ENCODE measurements around the gene MNT.

Gene MNT

GRCh38 chr17:2385240-2386210, 15.3 kb downstream of the MNT start:
- Mint-ChIP-seq H3K27me3 (no peaks in the 10 kb centered on the region), H3K36me3 (peaks cover 14% of the 10 kb centered on the region), H3K4me1 (peaks cover 8% of the 10 kb centered on the region), H3K9me3 (no peaks in the 10 kb centered on the region), H3K27ac (no peak overlapping the region), H3K4me3 (no peak overlapping the region)
- ATAC-seq (ENCODE audit: low read depth) (no peak), DNase-seq (ENCODE audit: low spot score in 2 of 2) (no peak)

- no peak overlapping the region for H3K4me3 Mint-ChIP-seq
Observed at GRCh38 chr17:2384439-2385127, 16.3 kb downstream of the MNT start.

GRCh38 chr17:2383628-2384167, 17.2 kb downstream of the MNT start:
- Mint-ChIP-seq H3K4me1 (peaks cover 5% of the 10 kb centered on the region), H3K4me3 (no peak overlapping the region), H3K27ac (peak overlapping the region; percentile 77), H3K9me3 (no peaks in the 10 kb centered on the region), H3K36me3 (peaks cover 11% of the 10 kb centered on the region), H3K27me3 (no peaks in the 10 kb centered on the region)
- ATAC-seq (ENCODE audit: low read depth) (no peak), DNase-seq (ENCODE audit: low spot score in 2 of 2) (no peak)

More at GRCh38 chr17:2384439-2385127, 16.3 kb downstream of the MNT start:
- no peaks in the 10 kb centered on the region for H3K9me3 Mint-ChIP-seq
- no peaks in the 10 kb centered on the region for H3K27me3 Mint-ChIP-seq
- ATAC-seq (ENCODE audit: low read depth) (no peak), DNase-seq (ENCODE audit: low spot score in 2 of 2) (no peak)
- peaks cover 14% of the 10 kb centered on the region for H3K36me3 Mint-ChIP-seq
- peaks cover 6% of the 10 kb centered on the region for H3K4me1 Mint-ChIP-seq
- peak overlapping the region; percentile 77 for H3K27ac Mint-ChIP-seq

- H3K9me3 Mint-ChIP-seq: no peaks in the 10 kb centered on the region
- ATAC-seq (ENCODE audit: low read depth) (no peak), DNase-seq (ENCODE audit: low spot score in 2 of 2) (no peak)
- H3K4me1 Mint-ChIP-seq: no peaks in the 10 kb centered on the region
- no peak overlapping the region for H3K27ac Mint-ChIP-seq
- H3K36me3 Mint-ChIP-seq: peaks cover 7% of the 10 kb centered on the region
- no peaks in the 10 kb centered on the region for H3K27me3 Mint-ChIP-seq
- H3K4me3 Mint-ChIP-seq: no peak overlapping the region
Observed at GRCh38 chr17:2380950-2381649, 19.8 kb downstream of the MNT start.

GRCh38 chr17:2380226-2380922, 20.5 kb downstream of the MNT start:
- Mint-ChIP-seq H3K27ac (no peak overlapping the region), H3K9me3 (no peaks in the 10 kb centered on the region), H3K36me3 (peaks cover 7% of the 10 kb centered on the region), H3K27me3 (no peaks in the 10 kb centered on the region), H3K4me1 (no peaks in the 10 kb centered on the region), H3K4me3 (no peak overlapping the region)
- no peak for DNase-seq (ENCODE audit: low spot score in 2 of 2)
- no peak for ATAC-seq (ENCODE audit: low read depth)

- DNase-seq (ENCODE audit: low spot score in 2 of 2): no peak
- peaks cover 9% of the 10 kb centered on the region for H3K36me3 Mint-ChIP-seq
- H3K9me3 Mint-ChIP-seq: no peaks in the 10 kb centered on the region
- H3K4me1 Mint-ChIP-seq: no peaks in the 10 kb centered on the region
- H3K27ac Mint-ChIP-seq: no peak overlapping the region
- ATAC-seq (ENCODE audit: low read depth): no peak
- no peaks in the 10 kb centered on the region for H3K27me3 Mint-ChIP-seq
- H3K4me3 Mint-ChIP-seq: no peak overlapping the region
Observed at GRCh38 chr17:2379489-2380225, 21.2 kb downstream of the MNT start.

GRCh38 chr17:2378905-2379304, 22.0 kb downstream of the MNT start:
- DNase-seq (ENCODE audit: low spot score in 2 of 2): no peak
- Mint-ChIP-seq H3K9me3 (no peaks in the 10 kb centered on the region), H3K27me3 (no peaks in the 10 kb centered on the region), H3K36me3 (peaks cover 8% of the 10 kb centered on the region), H3K27ac (no peak overlapping the region), H3K4me1 (no peaks in the 10 kb centered on the region), H3K4me3 (no peak overlapping the region)
- no peak for ATAC-seq (ENCODE audit: low read depth)

- H3K9me3 Mint-ChIP-seq: no peaks in the 10 kb centered on the region
- H3K27ac Mint-ChIP-seq: no peak overlapping the region
- no peak for ATAC-seq (ENCODE audit: low read depth)
- H3K4me1 Mint-ChIP-seq: no peaks in the 10 kb centered on the region
- no peak for DNase-seq (ENCODE audit: low spot score in 2 of 2)
- H3K27me3 Mint-ChIP-seq: no peaks in the 10 kb centered on the region
- no peak overlapping the region for H3K4me3 Mint-ChIP-seq
- H3K36me3 Mint-ChIP-seq: peaks cover 8% of the 10 kb centered on the region
Observed at GRCh38 chr17:2377659-2378058, 23.2 kb downstream of the MNT start.

- Mint-ChIP-seq H3K9me3 (no peaks in the 10 kb centered on the region), H3K27ac (no peak overlapping the region), H3K27me3 (no peaks in the 10 kb centered on the region), H3K36me3 (peaks cover 11% of the 10 kb centered on the region), H3K4me3 (no peak overlapping the region), H3K4me1 (no peaks in the 10 kb centered on the region)
- ATAC-seq (ENCODE audit: low read depth): no peak
- no peak for DNase-seq (ENCODE audit: low spot score in 2 of 2)
Observed at GRCh38 chr17:2376107-2376506, 24.8 kb downstream of the MNT start.

GRCh38 chr17:2375406-2375805, 25.5 kb downstream of the MNT start:
- H3K27me3 Mint-ChIP-seq: no peaks in the 10 kb centered on the region

GRCh38 chr17:2374549-2375285, 26.1 kb downstream of the MNT start:
- peak overlapping the region; percentile 53 for H3K27ac Mint-ChIP-seq
- H3K27me3 Mint-ChIP-seq: no peaks in the 10 kb centered on the region
- no peak for DNase-seq (ENCODE audit: low spot score in 2 of 2)
- H3K36me3 Mint-ChIP-seq: peaks cover 11% of the 10 kb centered on the region
- no peak for ATAC-seq (ENCODE audit: low read depth)
- no peaks in the 10 kb centered on the region for H3K9me3 Mint-ChIP-seq
- H3K4me1 Mint-ChIP-seq: no peaks in the 10 kb centered on the region
- no peak overlapping the region for H3K4me3 Mint-ChIP-seq

More at GRCh38 chr17:2375406-2375805, 25.5 kb downstream of the MNT start:
- Mint-ChIP-seq H3K4me1 (no peaks in the 10 kb centered on the region), H3K27ac (no peak overlapping the region), H3K36me3 (peaks cover 9% of the 10 kb centered on the region), H3K9me3 (no peaks in the 10 kb centered on the region), H3K4me3 (no peak overlapping the region)
- ATAC-seq (ENCODE audit: low read depth) (no peak), DNase-seq (ENCODE audit: low spot score in 2 of 2) (no peak)

- H3K9me3 Mint-ChIP-seq: no peaks in the 10 kb centered on the region
- no peak overlapping the region for H3K4me3 Mint-ChIP-seq
- H3K4me1 Mint-ChIP-seq: no peaks in the 10 kb centered on the region
- H3K27ac Mint-ChIP-seq: no peak overlapping the region
- no peak for DNase-seq (ENCODE audit: low spot score in 2 of 2)
- H3K27me3 Mint-ChIP-seq: no peaks in the 10 kb centered on the region
- H3K36me3 Mint-ChIP-seq: peaks cover 11% of the 10 kb centered on the region
- ATAC-seq (ENCODE audit: low read depth): no peak
Observed at GRCh38 chr17:2373179-2373578, 27.7 kb downstream of the MNT start.
